ENCODE data around the gene SYNPO.

SYNPO gene

DNA sequence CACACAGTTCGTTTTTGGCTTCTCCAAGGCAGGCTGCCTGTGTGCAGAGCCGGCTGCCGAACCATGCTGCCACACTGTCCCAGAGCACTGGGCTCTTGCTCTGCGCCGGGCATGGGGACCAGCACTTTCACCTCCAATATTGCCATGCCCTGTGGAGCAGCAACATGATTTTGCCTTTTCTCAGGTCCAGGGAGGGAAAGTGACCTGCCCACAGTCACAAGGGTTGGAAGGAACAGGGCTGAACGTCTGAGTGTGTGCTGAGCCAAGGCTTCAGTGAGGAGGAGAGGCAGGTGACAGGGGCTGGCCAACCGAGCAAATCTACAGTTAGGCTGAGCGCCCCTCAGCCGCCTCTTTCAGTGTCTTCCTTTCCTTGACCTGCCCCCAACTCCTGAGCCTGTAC lies 34.0 kb upstream of the SYNPO start:
- H3K9me3 ChIP-seq (ENCODE audit: control insufficient read depth, low read length) = no peaks in the 10 kb centered on the region
- H3K27me3 ChIP-seq (replicated peaks; ENCODE audit: control insufficient read depth, insufficient read depth, low read length, poor library complexity, severe bottlenecking) = no peaks in the 10 kb centered on the region
- no peak for DNase-seq

DNA sequence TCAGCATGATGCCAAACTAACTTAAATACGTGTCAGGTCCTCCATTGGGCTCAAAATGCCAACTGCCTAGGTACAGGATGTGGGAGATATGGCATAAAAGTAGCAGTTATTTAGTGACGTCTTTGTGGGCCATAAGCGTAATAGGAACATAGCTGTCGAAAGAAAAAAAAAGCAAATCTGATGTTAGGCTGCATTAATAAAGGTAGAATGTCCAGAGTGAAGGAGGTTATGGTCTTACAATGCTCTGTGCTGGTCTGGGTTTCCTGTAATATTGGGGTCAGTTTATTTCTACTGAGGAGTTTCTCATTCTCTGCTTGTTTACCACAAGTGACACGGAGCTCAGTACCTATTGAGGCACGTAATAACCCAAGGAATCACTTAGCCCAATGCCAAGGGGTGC lies 33.4 kb upstream of the SYNPO start:
- H3K4me1 ChIP-seq (ENCODE audit: control insufficient read depth, insufficient read depth, low read length, poor library complexity, severe bottlenecking) = no peaks in the 10 kb centered on the region

More for the DNA sequence above, 34.0 kb upstream of the SYNPO start:
- no peaks in the 10 kb centered on the region for H3K36me3 ChIP-seq (ENCODE audit: control insufficient read depth, insufficient read depth, low read length)
- H3K4me1 ChIP-seq (ENCODE audit: control insufficient read depth, insufficient read depth, low read length, poor library complexity, severe bottlenecking) = no peaks in the 10 kb centered on the region
- no peak overlapping the region for H3K27ac ChIP-seq (ENCODE audit: insufficient read depth, low read length, poor library complexity, severe bottlenecking)
- no peak overlapping the region for H3K4me3 ChIP-seq (ENCODE audit: insufficient read depth, low read depth, low read length, poor library complexity, severe bottlenecking)

DNA sequence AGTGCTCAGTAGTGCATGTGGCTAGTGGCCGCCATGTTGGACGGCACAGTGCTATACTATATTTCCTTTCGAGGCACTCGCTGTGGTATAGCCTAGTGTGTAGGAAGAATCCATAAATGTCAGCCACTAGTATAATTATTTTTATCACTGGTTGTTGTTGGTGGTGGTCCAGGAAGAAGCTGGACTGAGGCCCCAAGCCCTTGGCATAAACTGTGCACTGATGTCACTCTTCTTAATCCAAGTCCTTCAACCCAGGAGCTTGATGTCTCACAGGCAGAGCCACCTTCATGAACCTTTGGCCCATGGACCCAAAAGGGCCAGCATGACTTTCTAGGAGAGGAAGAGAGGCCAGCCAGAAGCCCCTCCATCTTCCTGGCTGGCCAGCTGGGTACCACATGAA lies 32.5 kb upstream of the SYNPO start:
- Histone ChIP-seq H3K36me3 (ENCODE audit: control insufficient read depth, insufficient read depth, low read length) (no peaks in the 10 kb centered on the region), H3K27me3 (replicated peaks; ENCODE audit: control insufficient read depth, insufficient read depth, low read length, poor library complexity, severe bottlenecking) (no peaks in the 10 kb centered on the region), H3K9me3 (ENCODE audit: control insufficient read depth, low read length) (no peaks in the 10 kb centered on the region), H3K4me1 (ENCODE audit: control insufficient read depth, insufficient read depth, low read length, poor library complexity, severe bottlenecking) (no peaks in the 10 kb centered on the region), H3K4me3 (ENCODE audit: insufficient read depth, low read depth, low read length, poor library complexity, severe bottlenecking) (no peak overlapping the region), H3K27ac (ENCODE audit: insufficient read depth, low read length, poor library complexity, severe bottlenecking) (no peak overlapping the region)
- no peak for DNase-seq

More for the DNA sequence above, 33.4 kb upstream of the SYNPO start:
- H3K27ac ChIP-seq (ENCODE audit: insufficient read depth, low read length, poor library complexity, severe bottlenecking) = no peak overlapping the region
- H3K27me3 ChIP-seq (replicated peaks; ENCODE audit: control insufficient read depth, insufficient read depth, low read length, poor library complexity, severe bottlenecking) = no peaks in the 10 kb centered on the region
- no peak for DNase-seq
- no peaks in the 10 kb centered on the region for H3K36me3 ChIP-seq (ENCODE audit: control insufficient read depth, insufficient read depth, low read length)
- H3K9me3 ChIP-seq (ENCODE audit: control insufficient read depth, low read length) = no peaks in the 10 kb centered on the region
- H3K4me3 ChIP-seq (ENCODE audit: insufficient read depth, low read depth, low read length, poor library complexity, severe bottlenecking) = no peak overlapping the region

DNA sequence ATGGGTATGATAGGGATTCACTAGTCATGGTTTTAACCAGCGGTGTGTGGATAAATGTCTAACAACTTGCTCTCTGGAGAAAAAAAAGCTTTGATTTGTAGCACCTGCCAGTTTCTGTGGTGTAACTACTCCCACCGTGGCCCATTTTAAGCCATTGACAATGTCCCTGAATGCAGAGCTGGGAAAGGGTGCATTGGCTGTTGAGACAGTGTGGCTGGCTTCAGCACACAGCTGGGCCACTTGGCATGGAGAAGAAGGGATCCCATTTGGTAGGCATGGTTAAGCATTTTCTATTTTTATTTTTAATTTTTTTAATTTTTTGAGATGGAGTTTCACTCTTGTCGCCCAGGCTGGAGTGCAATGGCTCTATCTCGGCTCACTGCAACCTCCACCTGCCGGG lies 31.5 kb upstream of the SYNPO start:
- H3K27ac ChIP-seq (ENCODE audit: insufficient read depth, low read length, poor library complexity, severe bottlenecking) = no peak overlapping the region
- no peaks in the 10 kb centered on the region for H3K27me3 ChIP-seq (replicated peaks; ENCODE audit: control insufficient read depth, insufficient read depth, low read length, poor library complexity, severe bottlenecking)

DNA sequence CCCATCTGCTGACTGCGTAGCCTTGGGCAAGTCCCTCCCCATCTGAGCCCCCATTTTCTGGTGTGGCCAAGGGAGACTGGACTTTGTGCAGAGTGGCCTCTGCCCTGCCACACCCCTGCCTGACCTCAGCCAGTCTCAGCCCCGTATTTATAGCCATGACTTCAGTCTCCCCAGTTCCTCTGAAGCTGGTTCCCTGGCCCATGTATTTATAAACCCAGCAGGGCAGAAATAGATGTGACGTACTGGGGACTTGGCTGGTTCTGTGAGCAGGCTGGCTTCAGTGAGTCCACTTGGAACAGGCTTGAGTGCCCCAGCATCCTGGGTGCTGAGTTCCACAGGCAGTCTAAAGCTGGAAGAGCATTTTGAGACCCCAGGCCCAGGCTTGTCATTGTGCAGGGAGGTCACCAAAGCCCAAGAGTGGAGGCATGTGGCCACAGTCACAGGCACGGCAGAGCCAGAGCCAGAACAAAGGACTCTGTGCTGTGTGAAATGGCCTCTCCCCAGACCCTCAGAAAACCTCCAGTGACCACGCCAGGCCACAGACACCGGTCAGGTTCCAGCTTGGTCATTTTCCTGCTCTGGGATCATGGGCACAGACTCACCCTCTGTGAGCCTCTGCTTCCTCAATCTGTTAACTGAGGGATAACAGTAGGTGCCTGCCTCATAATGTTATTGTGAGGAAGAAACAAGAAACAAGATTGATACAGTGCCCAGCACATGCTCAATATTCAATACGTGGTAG lies 30.4 kb upstream of the SYNPO start:
- H3K27me3 ChIP-seq (replicated peaks; ENCODE audit: control insufficient read depth, insufficient read depth, low read length, poor library complexity, severe bottlenecking) = no peaks in the 10 kb centered on the region
- no peaks in the 10 kb centered on the region for H3K4me1 ChIP-seq (ENCODE audit: control insufficient read depth, insufficient read depth, low read length, poor library complexity, severe bottlenecking)

More for the DNA sequence above, 31.5 kb upstream of the SYNPO start:
- Histone ChIP-seq H3K4me3 (ENCODE audit: insufficient read depth, low read depth, low read length, poor library complexity, severe bottlenecking) (no peak overlapping the region), H3K9me3 (ENCODE audit: control insufficient read depth, low read length) (no peaks in the 10 kb centered on the region), H3K4me1 (ENCODE audit: control insufficient read depth, insufficient read depth, low read length, poor library complexity, severe bottlenecking) (no peaks in the 10 kb centered on the region), H3K36me3 (ENCODE audit: control insufficient read depth, insufficient read depth, low read length) (no peaks in the 10 kb centered on the region)
- no peak for DNase-seq

DNA sequence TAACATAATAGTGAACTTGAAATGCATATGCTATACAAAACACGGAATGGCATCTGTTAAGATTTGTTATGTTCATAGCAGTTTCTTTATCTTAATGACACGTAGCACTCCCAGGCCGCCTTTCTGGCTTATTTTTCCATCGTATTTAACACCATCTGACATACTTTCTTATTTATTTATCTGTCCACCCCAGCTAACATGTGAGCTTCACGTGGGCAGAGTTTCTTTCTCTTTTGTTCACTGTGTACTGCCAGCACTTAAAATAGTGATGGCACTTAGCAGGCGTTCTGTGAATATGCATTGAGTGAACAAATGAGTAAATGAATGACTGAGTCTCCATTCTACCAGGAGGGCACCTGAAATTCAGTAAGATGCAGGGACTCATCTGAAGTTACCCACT lies 29.4 kb upstream of the SYNPO start:
- H3K36me3 ChIP-seq (ENCODE audit: control insufficient read depth, insufficient read depth, low read length) = no peaks in the 10 kb centered on the region
- no peak overlapping the region for H3K27ac ChIP-seq (ENCODE audit: insufficient read depth, low read length, poor library complexity, severe bottlenecking)
- no peaks in the 10 kb centered on the region for H3K27me3 ChIP-seq (replicated peaks; ENCODE audit: control insufficient read depth, insufficient read depth, low read length, poor library complexity, severe bottlenecking)
- no peak for DNase-seq
- no peaks in the 10 kb centered on the region for H3K9me3 ChIP-seq (ENCODE audit: control insufficient read depth, low read length)
- no peaks in the 10 kb centered on the region for H3K4me1 ChIP-seq (ENCODE audit: control insufficient read depth, insufficient read depth, low read length, poor library complexity, severe bottlenecking)
- H3K4me3 ChIP-seq (ENCODE audit: insufficient read depth, low read depth, low read length, poor library complexity, severe bottlenecking) = no peak overlapping the region

More for the DNA sequence above, 30.4 kb upstream of the SYNPO start:
- DNase-seq = no peak
- Histone ChIP-seq H3K9me3 (ENCODE audit: control insufficient read depth, low read length) (no peaks in the 10 kb centered on the region), H3K27ac (ENCODE audit: insufficient read depth, low read length, poor library complexity, severe bottlenecking) (no peak overlapping the region), H3K4me3 (ENCODE audit: insufficient read depth, low read depth, low read length, poor library complexity, severe bottlenecking) (no peak overlapping the region), H3K36me3 (ENCODE audit: control insufficient read depth, insufficient read depth, low read length) (no peaks in the 10 kb centered on the region)

DNA sequence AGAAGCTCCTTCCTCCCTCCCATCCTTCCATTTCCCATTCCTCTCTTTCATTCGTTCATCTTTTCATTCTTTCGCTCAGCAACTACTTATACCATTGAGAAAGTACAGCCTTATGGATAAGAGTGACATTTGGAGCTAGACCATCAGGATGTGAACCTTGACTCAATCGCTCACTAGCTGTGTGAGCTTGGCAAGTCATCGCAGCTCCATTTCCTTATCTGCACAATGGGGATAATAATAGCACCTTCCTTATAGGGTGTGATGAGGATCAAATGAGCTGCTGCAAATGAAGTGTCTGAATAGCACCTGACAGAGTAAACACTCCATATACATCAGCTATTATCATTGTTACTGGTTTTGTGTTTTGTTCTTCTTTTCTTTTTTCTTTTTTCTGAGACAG lies 28.1 kb upstream of the SYNPO start:
- no peak overlapping the region for H3K27ac ChIP-seq (ENCODE audit: insufficient read depth, low read length, poor library complexity, severe bottlenecking)

DNA sequence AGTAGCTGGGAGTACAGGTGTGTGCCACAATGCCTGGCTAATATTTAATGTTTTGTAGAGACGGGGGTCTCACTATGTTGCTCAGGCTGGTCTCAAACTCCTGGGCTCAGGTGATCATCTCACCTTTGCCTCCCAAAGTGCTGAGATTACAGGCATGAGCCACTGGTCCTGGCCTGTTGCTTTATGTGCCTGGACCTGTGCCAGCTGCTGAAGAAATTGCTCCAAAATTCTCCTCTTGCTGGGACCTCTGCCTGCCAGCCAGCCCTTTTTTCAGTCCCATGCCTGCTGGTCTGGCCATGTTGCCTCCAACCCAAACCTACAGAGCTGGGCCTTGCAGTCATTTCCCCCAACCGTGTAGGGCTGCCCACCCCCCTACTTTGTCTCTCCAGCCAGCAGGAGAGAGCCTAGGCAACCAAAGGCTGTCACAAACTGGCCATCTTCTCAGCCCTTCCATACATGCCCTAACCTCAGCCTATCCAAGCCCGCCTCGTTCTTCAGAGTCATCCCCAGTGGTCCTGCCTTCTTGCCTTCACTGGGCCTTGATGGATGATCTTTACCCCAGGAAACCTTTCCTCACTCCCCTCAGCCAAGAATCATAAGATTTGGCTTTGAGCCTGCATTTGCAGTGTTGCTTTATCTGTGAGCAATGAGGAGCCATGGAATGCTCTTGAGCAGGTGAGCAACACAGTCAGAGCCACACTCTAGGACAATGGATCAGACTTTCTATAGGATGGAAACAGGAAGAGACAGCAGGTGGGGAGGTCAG lies 27.4 kb upstream of the SYNPO start:
- Histone ChIP-seq H3K4me3 (ENCODE audit: insufficient read depth, low read depth, low read length, poor library complexity, severe bottlenecking) (no peak overlapping the region), H3K4me1 (ENCODE audit: control insufficient read depth, insufficient read depth, low read length, poor library complexity, severe bottlenecking) (no peaks in the 10 kb centered on the region), H3K9me3 (ENCODE audit: control insufficient read depth, low read length) (no peaks in the 10 kb centered on the region), H3K27me3 (replicated peaks; ENCODE audit: control insufficient read depth, insufficient read depth, low read length, poor library complexity, severe bottlenecking) (no peaks in the 10 kb centered on the region), H3K36me3 (ENCODE audit: control insufficient read depth, insufficient read depth, low read length) (no peaks in the 10 kb centered on the region), H3K27ac (ENCODE audit: insufficient read depth, low read length, poor library complexity, severe bottlenecking) (no peak overlapping the region)
- no peak for DNase-seq

More for the DNA sequence above, 28.1 kb upstream of the SYNPO start:
- H3K4me3 ChIP-seq (ENCODE audit: insufficient read depth, low read depth, low read length, poor library complexity, severe bottlenecking) = no peak overlapping the region
- H3K36me3 ChIP-seq (ENCODE audit: control insufficient read depth, insufficient read depth, low read length) = no peaks in the 10 kb centered on the region
- no peak for DNase-seq
- no peaks in the 10 kb centered on the region for H3K9me3 ChIP-seq (ENCODE audit: control insufficient read depth, low read length)
- no peaks in the 10 kb centered on the region for H3K27me3 ChIP-seq (replicated peaks; ENCODE audit: control insufficient read depth, insufficient read depth, low read length, poor library complexity, severe bottlenecking)
- no peaks in the 10 kb centered on the region for H3K4me1 ChIP-seq (ENCODE audit: control insufficient read depth, insufficient read depth, low read length, poor library complexity, severe bottlenecking)

DNA sequence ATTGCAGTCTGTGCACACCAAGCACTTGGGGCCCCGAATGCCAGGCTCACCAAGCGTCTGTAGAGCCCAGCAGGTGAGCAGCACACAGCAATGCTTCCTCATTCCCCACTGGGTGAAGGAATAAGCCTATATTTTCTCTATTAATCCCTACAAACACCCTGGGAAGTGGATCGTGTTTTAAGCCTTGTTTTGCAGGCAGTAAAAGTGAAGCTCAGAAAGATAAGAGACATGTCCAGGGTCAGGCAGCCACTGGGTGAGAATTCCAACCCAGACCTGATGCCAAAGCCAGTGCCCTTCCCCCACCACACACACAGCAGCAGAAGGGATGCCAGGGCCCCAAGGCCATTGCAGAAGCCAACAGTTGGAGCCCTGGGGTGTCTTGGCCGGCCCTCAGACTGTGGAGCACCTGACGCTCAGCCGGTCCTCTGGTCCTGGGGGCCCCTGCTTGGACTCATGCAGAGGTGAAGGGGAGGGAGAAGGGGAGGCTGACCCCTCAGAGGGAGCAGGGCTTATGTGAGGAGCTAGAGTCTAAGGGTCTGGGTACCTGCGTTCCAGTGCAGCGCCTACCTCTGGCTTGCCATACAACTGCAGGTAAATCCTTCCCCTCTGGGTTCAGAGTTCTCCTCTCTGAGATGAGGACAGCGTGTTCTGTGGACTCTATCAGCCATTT lies 26.3 kb upstream of the SYNPO start:
- H3K4me3 ChIP-seq (ENCODE audit: insufficient read depth, low read depth, low read length, poor library complexity, severe bottlenecking) = no peak overlapping the region
- no peaks in the 10 kb centered on the region for H3K27me3 ChIP-seq (replicated peaks; ENCODE audit: control insufficient read depth, insufficient read depth, low read length, poor library complexity, severe bottlenecking)
- no peaks in the 10 kb centered on the region for H3K4me1 ChIP-seq (ENCODE audit: control insufficient read depth, insufficient read depth, low read length, poor library complexity, severe bottlenecking)
- no peak for DNase-seq
- no peaks in the 10 kb centered on the region for H3K36me3 ChIP-seq (ENCODE audit: control insufficient read depth, insufficient read depth, low read length)
- no peaks in the 10 kb centered on the region for H3K9me3 ChIP-seq (ENCODE audit: control insufficient read depth, low read length)
- H3K27ac ChIP-seq (ENCODE audit: insufficient read depth, low read length, poor library complexity, severe bottlenecking) = no peak overlapping the region

DNA sequence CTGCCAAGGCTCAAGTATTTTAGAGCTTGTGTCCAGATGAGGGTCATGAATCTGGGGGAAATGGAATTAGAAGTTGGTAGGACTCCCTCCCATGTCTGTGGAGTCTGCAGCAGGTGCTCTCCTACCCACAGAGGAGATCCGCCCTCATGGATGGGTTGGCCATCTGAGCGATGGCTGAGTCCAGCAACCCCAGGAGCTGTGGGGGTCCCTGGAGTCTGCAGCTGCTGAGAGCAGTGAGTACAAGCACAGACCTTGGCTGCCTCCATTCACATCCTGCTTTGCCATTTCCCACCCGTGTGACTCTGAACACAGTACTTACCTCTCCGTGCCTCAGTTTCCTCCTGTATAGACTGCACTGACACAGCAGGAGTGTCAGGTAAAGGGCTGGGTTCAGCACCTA lies 25.8 kb upstream of the SYNPO start:
- Histone ChIP-seq H3K4me1 (ENCODE audit: control insufficient read depth, insufficient read depth, low read length, poor library complexity, severe bottlenecking) (no peaks in the 10 kb centered on the region), H3K36me3 (ENCODE audit: control insufficient read depth, insufficient read depth, low read length) (no peaks in the 10 kb centered on the region), H3K4me3 (ENCODE audit: insufficient read depth, low read depth, low read length, poor library complexity, severe bottlenecking) (no peak overlapping the region), H3K27me3 (replicated peaks; ENCODE audit: control insufficient read depth, insufficient read depth, low read length, poor library complexity, severe bottlenecking) (no peaks in the 10 kb centered on the region), H3K9me3 (ENCODE audit: control insufficient read depth, low read length) (no peaks in the 10 kb centered on the region), H3K27ac (ENCODE audit: insufficient read depth, low read length, poor library complexity, severe bottlenecking) (no peak overlapping the region)
- no peak for DNase-seq

Data from effector memory CD4-positive, alpha-beta T cell (primary cell).